Testis (tissue), 3 donors: ENCODE measurements around the gene SP3. TPM values are rescaled to one million over a fixed set of nuclear protein-coding genes. Genes with fewer than 3 reads are reported as not detected.

Source experiments
- DNase-seq: peaks from one replicate; pipeline ENCODE4 v3.0.0-alpha.2; 2019
- H3K27ac ChIP-seq, 2 donors: fragments of 200-600 bp; sonication (generic); one replicate each; pipeline ENCODE4 v1.5.1; 2019
- H3K27me3 ChIP-seq: fragments of 200-600 bp; sonication (generic); one replicate; pipeline ENCODE4 v1.5.1; 2019
- H3K36me3 ChIP-seq: fragments of 200-600 bp; sonication (generic); one replicate; pipeline ENCODE4 v1.5.1; 2017; ENCODE audit warnings: low read depth; ENCODE audit errors: missing control alignments
- H3K4me1 ChIP-seq: fragments of 200-600 bp; sonication (generic); one replicate; pipeline ENCODE4 v1.5.1; 2019
- H3K4me3 ChIP-seq, 2 donors: fragments of 200-600 bp; sonication (generic); one replicate each; pipeline ENCODE4 v1.5.1; 2017 to 2019
- H3K9me3 ChIP-seq: fragments of 200-600 bp; sonication (generic); one replicate; pipeline ENCODE4 v1.5.1; 2017
- POLR2A ChIP-seq: fragments of 450-650 bp; IDR thresholded peaks from one replicate; pipeline ENCODE4 v1.6.1; 2017; ENCODE audit warnings: antibody characterized with exemption, mild to moderate bottlenecking, moderate library complexity
- WGBS, 2 donors: methylation state at CpG; one replicate each; pipeline ENCODE4 v1.1.5; 2018; 5-methylcytosine and 5-hydroxymethylcytosine counted together
- intact Hi-C: fragments of 100-400 bp; cut with DNase I; formaldehyde crosslinking; loops from one replicate; pipeline ENCODE4 v1.15.1; 2023; ENCODE audit warnings: low total_unique reads
- polyA plus RNA-seq: library from polyadenylated mRNA; stranded (reverse); fragments of 350-450 nt; fragmentation: Illumina TruSeq; extraction: RNeasy Lipid Tissue Mini Kit (QIAGEN cat#74804); gene quantifications from one replicate; pipeline ENCODE4 v1.2.3, GENCODE V29; 2014; ENCODE audit warnings: low read depth, low replicate concordance; ENCODE audit not compliant: insufficient read depth
- total RNA-seq, 2 donors: library from RNA; depleted of rRNA; stranded (reverse); fragments of >200 nt; gene quantifications; one replicate each; pipeline ENCODE4 v1.2.3, GENCODE V29; 2016
- TF ChIP-seq, protein P1 (sequence below), 3 experiments: fragments of 450-650 bp in 2 of 3; fragments of 200-600 bp in 1 of 3; sonication (generic) in 1 of 3; IDR thresholded peaks; one replicate each; pipeline ENCODE4 v1.5.1; 2016 to 2019; ENCODE audit warnings: antibody characterized with exemption in 3 of 3, mild to moderate bottlenecking in 2 of 3, moderate library complexity in 1 of 3

Gene SP3
- total and polyA plus RNA-seq, 3 donors from 2014 or later = 48.1 to 142 (median 135) TPM

DNA sequence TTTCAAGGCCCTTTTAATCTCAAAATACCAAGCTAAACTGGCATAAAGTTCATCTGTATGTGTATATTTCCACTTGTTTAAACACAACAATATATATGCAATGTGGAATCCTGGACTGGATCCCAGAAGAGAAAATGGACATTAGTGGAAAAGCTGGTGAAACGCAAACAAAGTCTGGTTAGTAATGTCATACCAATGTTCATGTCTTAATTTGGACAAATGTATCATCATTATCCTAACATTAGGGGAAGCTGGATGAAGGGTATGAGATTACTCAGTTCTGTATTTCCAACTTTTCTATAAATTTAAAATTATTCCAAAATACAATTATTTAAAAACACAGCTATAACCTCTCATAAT is 3.8 kb downstream of the SP3 start:
- H3K4me1 ChIP-seq = peaks cover 18% of the 10 kb centered on the region
- H3K27ac ChIP-seq = peak overlapping the region in 1 of 2 donors; percentile 14
- H3K9me3 ChIP-seq = no peaks in the 10 kb centered on the region
- intact Hi-C loops = loop anchor here (10.0 kb wide), 1 partner anchor 53 kb away; no protein-coding TSS in a partner anchor
- no peaks in the 10 kb centered on the region for H3K27me3 ChIP-seq
- no peaks in the 10 kb centered on the region for H3K36me3 ChIP-seq
- WGBS, 2 donors = 83 to 88% methylated on average over 1 of the region's 1 CpG
- DNase-seq = no peak
- no peak overlapping the region for H3K4me3 ChIP-seq
- no peak for TF ChIP-seq POLR2A
- TF ChIP-seq, protein P1, sequence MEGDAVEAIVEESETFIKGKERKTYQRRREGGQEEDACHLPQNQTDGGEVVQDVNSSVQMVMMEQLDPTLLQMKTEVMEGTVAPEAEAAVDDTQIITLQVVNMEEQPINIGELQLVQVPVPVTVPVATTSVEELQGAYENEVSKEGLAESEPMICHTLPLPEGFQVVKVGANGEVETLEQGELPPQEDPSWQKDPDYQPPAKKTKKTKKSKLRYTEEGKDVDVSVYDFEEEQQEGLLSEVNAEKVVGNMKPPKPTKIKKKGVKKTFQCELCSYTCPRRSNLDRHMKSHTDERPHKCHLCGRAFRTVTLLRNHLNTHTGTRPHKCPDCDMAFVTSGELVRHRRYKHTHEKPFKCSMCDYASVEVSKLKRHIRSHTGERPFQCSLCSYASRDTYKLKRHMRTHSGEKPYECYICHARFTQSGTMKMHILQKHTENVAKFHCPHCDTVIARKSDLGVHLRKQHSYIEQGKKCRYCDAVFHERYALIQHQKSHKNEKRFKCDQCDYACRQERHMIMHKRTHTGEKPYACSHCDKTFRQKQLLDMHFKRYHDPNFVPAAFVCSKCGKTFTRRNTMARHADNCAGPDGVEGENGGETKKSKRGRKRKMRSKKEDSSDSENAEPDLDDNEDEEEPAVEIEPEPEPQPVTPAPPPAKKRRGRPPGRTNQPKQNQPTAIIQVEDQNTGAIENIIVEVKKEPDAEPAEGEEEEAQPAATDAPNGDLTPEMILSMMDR (IDR thresholded peaks at IDR 0.05) = no peak

DNA sequence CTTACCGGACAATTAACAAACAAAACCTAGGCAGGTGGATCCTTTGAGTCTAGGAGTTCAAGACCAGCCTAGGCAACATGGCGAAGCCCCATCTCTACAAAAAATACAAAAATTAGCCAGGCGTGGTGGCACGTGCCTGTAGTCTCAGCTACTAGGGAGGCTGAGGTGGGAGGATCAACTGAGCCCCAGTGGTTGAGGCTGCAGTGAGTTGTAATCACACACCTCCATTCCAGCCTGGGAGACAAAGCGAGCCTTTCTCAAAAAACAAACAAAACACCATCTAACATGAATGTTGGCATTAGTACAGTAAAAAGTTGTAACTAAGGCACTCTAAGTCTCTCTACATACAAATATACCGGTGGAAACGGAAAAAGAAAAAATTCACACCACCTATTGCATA is 5.3 kb downstream of the SP3 start:
- DNase-seq = no peak
- WGBS, 2 donors = 80 to 90% methylated on average over 7 of the region's 7 CpGs
- Histone ChIP-seq H3K36me3 (no peaks in the 10 kb centered on the region), H3K27me3 (no peaks in the 10 kb centered on the region), H3K4me3 (no peak overlapping the region), H3K27ac (no peak overlapping the region), H3K4me1 (peaks cover 14% of the 10 kb centered on the region), H3K9me3 (no peaks in the 10 kb centered on the region)
- TF ChIP-seq, protein P1 (IDR thresholded peaks at IDR 0.05) = no peak
- no peak for TF ChIP-seq POLR2A
- intact Hi-C loops = loop anchor here (10.0 kb wide), 1 partner anchor 55 kb away; no protein-coding TSS in a partner anchor

DNA sequence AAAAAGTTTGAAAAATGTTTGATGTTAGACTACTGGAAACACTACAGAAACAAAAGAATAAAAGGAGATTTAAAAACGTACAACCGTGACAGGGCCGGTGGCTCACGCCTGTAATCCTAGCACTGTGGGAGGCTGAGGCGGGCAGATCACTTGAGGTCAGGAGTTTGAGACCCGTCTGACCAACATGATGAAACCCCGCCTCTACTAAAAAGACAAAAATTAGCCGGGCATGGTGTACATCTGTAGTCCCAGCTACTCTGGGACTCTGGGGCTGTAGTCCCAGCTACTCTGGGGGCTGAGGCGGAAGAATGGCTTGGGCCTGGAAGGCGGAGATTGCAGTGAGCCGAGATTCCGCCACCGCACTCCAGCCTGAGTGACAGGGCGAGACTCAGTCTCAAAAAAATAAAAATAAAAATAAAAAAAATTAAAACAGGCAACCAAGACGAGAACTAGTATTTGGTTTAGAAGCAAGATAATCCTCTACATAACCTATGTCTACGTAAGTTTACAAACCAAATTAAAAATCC is 5.8 kb downstream of the SP3 start:
- no peak for DNase-seq
- Histone ChIP-seq H3K36me3 (no peaks in the 10 kb centered on the region), H3K4me1 (peaks cover 14% of the 10 kb centered on the region), H3K4me3 (no peak overlapping the region), H3K27me3 (no peaks in the 10 kb centered on the region), H3K27ac (no peak overlapping the region), H3K9me3 (no peaks in the 10 kb centered on the region)
- intact Hi-C loops = no loop called here
- TF ChIP-seq POLR2A = no peak
- TF ChIP-seq, protein P1 (IDR thresholded peaks at IDR 0.05) = no peak
- WGBS, 2 donors = 82 to 90% methylated on average over 16 of the region's 16 CpGs

DNA sequence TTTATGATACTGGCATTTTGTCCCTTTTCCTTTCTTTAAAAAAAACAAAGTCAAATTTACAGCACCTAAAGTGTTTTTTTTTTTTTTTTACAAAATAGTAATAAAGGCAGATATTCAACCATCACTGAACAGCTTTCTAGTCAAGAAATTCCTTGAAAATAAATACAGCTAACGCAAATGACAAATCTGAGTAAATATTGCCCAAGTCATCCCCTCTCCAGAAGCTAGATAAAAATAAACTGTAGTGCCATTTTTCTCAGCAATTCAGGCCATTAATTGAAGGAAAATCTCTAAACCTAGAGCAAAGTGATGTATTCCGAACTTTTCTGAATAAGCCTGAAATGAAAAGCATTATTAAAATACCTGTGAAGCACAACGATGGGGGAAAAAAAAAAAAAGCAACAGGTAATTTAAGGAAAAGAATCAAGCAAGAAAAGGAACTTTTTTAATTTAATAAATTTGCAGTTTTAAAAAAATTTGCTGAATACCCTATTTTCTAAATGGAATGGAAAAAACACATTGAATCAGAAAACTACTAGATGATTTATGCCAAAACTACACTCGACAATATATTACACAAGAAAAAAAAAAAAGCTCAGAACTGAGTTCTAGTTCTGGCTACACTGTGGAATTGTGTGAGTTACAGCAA is 6.9 kb downstream of the SP3 start:
- DNase-seq = no peak
- peaks cover 17% of the 10 kb centered on the region for H3K4me1 ChIP-seq
- H3K9me3 ChIP-seq = no peaks in the 10 kb centered on the region
- TF ChIP-seq, protein P1 (IDR thresholded peaks at IDR 0.05) = no peak
- TF ChIP-seq POLR2A = no peak
- H3K27me3 ChIP-seq = no peaks in the 10 kb centered on the region
- intact Hi-C loops = no loop called here
- 74 to 77% methylated on average over 4 of the region's 4 CpGs for WGBS, 2 donors
- H3K4me3 ChIP-seq = no peak overlapping the region
- no peaks in the 10 kb centered on the region for H3K36me3 ChIP-seq
- H3K27ac ChIP-seq = no peak overlapping the region

DNA sequence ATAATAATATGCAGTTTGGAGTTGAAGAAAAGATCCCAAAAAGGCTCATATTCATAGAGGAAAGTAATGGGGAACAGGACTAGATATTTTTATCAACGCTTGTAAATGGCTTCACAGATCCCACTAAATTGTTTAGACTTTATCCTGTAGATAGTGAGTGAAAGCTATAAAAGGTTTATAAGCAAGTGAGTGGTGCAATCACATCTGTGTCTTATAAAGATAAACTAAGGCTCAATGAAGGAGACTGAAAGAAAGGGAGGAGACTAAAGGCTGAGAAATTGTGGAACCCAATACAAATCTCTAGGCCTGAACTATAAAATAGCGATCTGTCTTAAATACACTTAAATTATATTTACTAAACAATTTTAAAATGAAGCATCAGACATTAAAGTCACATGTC is 7.7 kb downstream of the SP3 start:
- H3K4me3 ChIP-seq = no peak overlapping the region
- no peaks in the 10 kb centered on the region for H3K36me3 ChIP-seq
- WGBS, 2 donors = 72 to 77% methylated on average over 2 of the region's 2 CpGs
- no peak for DNase-seq
- no peak overlapping the region for H3K27ac ChIP-seq
- H3K4me1 ChIP-seq = peaks cover 19% of the 10 kb centered on the region
- intact Hi-C loops = no loop called here
- TF ChIP-seq, protein P1 (IDR thresholded peaks at IDR 0.05) = no peak
- no peak for TF ChIP-seq POLR2A
- H3K27me3 ChIP-seq = no peaks in the 10 kb centered on the region
- H3K9me3 ChIP-seq = no peaks in the 10 kb centered on the region
